ENCODE data around the gene GGT5.

GGT5 gene

DNA sequence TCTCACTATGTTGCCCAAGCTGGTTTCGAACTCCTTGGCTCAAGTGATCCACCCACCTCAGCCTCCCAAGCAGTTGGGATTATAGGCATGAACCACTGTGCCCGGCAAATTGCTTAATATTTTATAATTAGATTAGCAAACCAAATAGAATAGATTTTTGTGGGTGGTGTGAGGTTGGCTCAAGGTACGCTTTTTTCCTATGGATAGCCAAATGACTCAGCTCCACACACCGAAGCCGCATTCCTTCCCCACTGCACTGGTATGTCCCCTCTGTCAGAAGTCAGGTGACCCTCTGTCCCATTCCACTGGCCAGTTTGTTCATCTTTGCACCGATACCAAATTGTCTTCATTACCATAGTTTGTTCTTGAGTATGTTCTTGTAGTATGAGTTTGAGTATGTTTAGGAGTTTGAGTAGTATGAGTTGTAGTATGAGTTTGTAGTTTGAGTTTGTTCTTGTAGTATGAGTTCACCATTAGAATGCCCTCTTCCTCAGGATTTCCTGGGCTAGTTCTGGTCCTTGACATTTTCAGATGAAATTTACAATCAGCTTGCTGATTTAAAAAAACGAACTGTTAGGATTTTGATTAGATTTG lies 44.2 kb downstream of the GGT5 start:
- Histone ChIP-seq H3F3A (ENCODE audit: control insufficient read depth, insufficient read depth) (no peaks in the 10 kb centered on the region), H3K4me2 (ENCODE audit: low read length) (no peak overlapping the region), H3K4me1 (ENCODE audit: control insufficient read depth, low read length) (peaks cover 4% of the 10 kb centered on the region; the same call in 1 of the 2 replicates)

DNA sequence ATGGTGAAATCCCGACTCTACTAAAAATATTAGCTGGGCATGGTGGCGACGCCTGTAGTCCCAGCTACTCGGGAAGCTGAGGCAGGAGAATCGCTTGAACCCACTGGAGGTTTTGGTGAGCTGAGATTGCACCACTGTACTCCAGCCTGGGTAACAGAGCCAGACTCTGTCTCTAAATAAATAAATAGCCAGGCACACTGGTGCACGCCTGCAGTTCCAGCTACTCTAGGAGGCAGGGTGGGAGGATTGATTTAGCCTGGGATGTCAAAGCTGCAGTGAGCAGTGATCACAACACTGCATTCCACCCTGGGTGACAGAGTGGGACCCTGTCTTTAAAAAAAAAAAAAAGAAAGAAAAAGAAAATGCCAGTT lies 46.2 kb downstream of the GGT5 start:
- H3K9me3 ChIP-seq (ENCODE audit: control insufficient read depth, insufficient read depth, low read length) = no peaks in the 10 kb centered on the region
- H3K27ac ChIP-seq (ENCODE audit: low read depth, low read length) = no peak overlapping the region
- H3K79me2 ChIP-seq (ENCODE audit: control insufficient read depth, low read length) = no peaks in the 10 kb centered on the region
- no peaks in the 10 kb centered on the region for H4K20me1 ChIP-seq (ENCODE audit: control insufficient read depth, insufficient read depth, low read depth, low read length)
- H3K4me2 ChIP-seq (ENCODE audit: low read length) = no peak overlapping the region
- H3F3A ChIP-seq (ENCODE audit: control insufficient read depth, insufficient read depth) = no peaks in the 10 kb centered on the region
- H3K4me1 ChIP-seq (ENCODE audit: control insufficient read depth, low read length) = no peaks in the 10 kb centered on the region
- H3K9me2 ChIP-seq (replicated peaks; ENCODE audit: control insufficient read depth, low read length) = no peaks in the 10 kb centered on the region
- H3K36me3 ChIP-seq (ENCODE audit: control insufficient read depth, low read length) = no peaks in the 10 kb centered on the region
- H3K27me3 ChIP-seq (ENCODE audit: control insufficient read depth, low read length) = peaks cover 5% of the 10 kb centered on the region
- no peak overlapping the region for H3K4me3 ChIP-seq (ENCODE audit: low read length)
- TF ChIP-seq, protein P1, sequence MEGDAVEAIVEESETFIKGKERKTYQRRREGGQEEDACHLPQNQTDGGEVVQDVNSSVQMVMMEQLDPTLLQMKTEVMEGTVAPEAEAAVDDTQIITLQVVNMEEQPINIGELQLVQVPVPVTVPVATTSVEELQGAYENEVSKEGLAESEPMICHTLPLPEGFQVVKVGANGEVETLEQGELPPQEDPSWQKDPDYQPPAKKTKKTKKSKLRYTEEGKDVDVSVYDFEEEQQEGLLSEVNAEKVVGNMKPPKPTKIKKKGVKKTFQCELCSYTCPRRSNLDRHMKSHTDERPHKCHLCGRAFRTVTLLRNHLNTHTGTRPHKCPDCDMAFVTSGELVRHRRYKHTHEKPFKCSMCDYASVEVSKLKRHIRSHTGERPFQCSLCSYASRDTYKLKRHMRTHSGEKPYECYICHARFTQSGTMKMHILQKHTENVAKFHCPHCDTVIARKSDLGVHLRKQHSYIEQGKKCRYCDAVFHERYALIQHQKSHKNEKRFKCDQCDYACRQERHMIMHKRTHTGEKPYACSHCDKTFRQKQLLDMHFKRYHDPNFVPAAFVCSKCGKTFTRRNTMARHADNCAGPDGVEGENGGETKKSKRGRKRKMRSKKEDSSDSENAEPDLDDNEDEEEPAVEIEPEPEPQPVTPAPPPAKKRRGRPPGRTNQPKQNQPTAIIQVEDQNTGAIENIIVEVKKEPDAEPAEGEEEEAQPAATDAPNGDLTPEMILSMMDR (IDR thresholded peaks at IDR 0.05; ENCODE audit: low read depth, low read length, poor library complexity, severe bottlenecking) = no peak
- no peak for TF ChIP-seq EZH2phosphoT487 (IDR thresholded peaks at IDR 0.05; ENCODE audit: borderline replicate concordance, low read length)

More for the DNA sequence above, 44.2 kb downstream of the GGT5 start:
- Histone ChIP-seq H3K36me3 (ENCODE audit: control insufficient read depth, low read length) (no peaks in the 10 kb centered on the region), H3K4me3 (ENCODE audit: low read length) (no peak overlapping the region), H3K9me2 (replicated peaks; ENCODE audit: control insufficient read depth, low read length) (no peaks in the 10 kb centered on the region), H3K79me2 (ENCODE audit: control insufficient read depth, low read length) (no peaks in the 10 kb centered on the region), H4K20me1 (ENCODE audit: control insufficient read depth, insufficient read depth, low read depth, low read length) (no peaks in the 10 kb centered on the region), H3K9me3 (ENCODE audit: control insufficient read depth, insufficient read depth, low read length) (no peaks in the 10 kb centered on the region), H3K27ac (ENCODE audit: low read depth, low read length) (no peak overlapping the region), H3K27me3 (ENCODE audit: control insufficient read depth, low read length) (peaks cover 8% of the 10 kb centered on the region)
- TF ChIP-seq EZH2phosphoT487 (IDR thresholded peaks at IDR 0.05; ENCODE audit: borderline replicate concordance, low read length) = no peak
- TF ChIP-seq, protein P1 (IDR thresholded peaks at IDR 0.05; ENCODE audit: low read depth, low read length, poor library complexity, severe bottlenecking) = no peak

DNA sequence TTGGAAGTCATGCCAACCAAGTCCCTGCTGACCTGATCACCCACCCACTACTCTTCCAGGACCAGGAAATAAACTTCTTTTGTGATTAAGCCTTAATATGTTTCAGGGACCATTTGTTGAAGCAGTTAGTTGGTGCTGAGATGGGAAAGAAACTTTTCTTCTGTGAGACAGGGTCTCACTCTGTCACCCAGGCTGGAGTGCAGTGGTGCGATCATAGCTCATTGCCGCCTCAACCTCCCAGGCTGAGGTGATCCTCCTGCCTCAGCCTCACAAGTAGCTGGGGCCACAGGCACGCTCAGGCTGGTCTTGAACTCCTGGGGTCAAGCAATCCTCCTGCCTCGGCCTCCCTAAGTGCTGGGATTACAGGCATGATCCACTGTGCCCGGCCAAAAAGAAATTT lies 53.0 kb downstream of the GGT5 start:
- Histone ChIP-seq H3K4me1 (ENCODE audit: control insufficient read depth, low read length) (no peaks in the 10 kb centered on the region), H3K27me3 (ENCODE audit: control insufficient read depth, low read length) (no peaks in the 10 kb centered on the region), H3K79me2 (ENCODE audit: control insufficient read depth, low read length) (no peaks in the 10 kb centered on the region), H3K4me2 (ENCODE audit: low read length) (no peak overlapping the region), H3K9me2 (replicated peaks; ENCODE audit: control insufficient read depth, low read length) (no peaks in the 10 kb centered on the region), H3K27ac (ENCODE audit: low read depth, low read length) (no peak overlapping the region), H4K20me1 (ENCODE audit: control insufficient read depth, insufficient read depth, low read depth, low read length) (no peaks in the 10 kb centered on the region), H3K36me3 (ENCODE audit: control insufficient read depth, low read length) (no peaks in the 10 kb centered on the region), H3K4me3 (ENCODE audit: low read length) (no peak overlapping the region), H3K9me3 (ENCODE audit: control insufficient read depth, insufficient read depth, low read length) (no peaks in the 10 kb centered on the region), H3F3A (ENCODE audit: control insufficient read depth, insufficient read depth) (no peaks in the 10 kb centered on the region)
- no peak for TF ChIP-seq EZH2phosphoT487 (IDR thresholded peaks at IDR 0.05; ENCODE audit: borderline replicate concordance, low read length)
- TF ChIP-seq, protein P1 (IDR thresholded peaks at IDR 0.05; ENCODE audit: low read depth, low read length, poor library complexity, severe bottlenecking) = no peak
